ENCODE data around the gene PHF21A. TPM values are rescaled to one million over a fixed set of nuclear protein-coding genes. Genes with fewer than 3 reads are reported as not detected.
A peak's percentile ranks its signal among the peaks of the same experiment; 100 is the strongest.

Gene PHF21A
- total RNA-seq, 1 donor from 2014 or later: 69.3 TPM

DNA sequence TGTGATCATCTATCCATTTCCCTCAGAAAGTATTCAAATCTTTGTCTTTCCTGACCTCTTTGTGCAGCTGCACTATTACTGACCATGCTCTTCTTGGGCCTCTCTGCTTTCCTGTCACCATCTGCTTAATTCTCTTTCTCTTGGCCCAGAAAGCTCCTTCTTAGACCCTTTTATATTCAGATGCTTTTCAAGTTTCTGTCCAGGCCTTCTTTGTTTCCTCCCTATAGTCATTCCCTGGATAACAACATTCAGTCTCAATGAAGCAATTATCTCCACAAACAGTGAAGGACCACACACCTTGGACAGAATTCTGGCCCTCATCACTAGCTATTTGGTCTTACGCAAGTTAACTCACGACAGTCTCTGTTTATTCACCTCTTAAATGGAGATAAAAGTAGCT lies 109.1 kb downstream of the PHF21A start:
- Mint-ChIP-seq H3K4me3 (ENCODE audit: unreplicated experiment) (no peak overlapping the region), H3K36me3 (ENCODE audit: low read depth, unreplicated experiment) (no peaks in the 10 kb centered on the region), H3K9me3 (ENCODE audit: unreplicated experiment) (no peaks in the 10 kb centered on the region), H3K4me1 (ENCODE audit: low read depth, unreplicated experiment) (no peaks in the 10 kb centered on the region), H3K27ac (ENCODE audit: unreplicated experiment) (no peak overlapping the region), H3K27me3 (ENCODE audit: low read depth, unreplicated experiment) (no peaks in the 10 kb centered on the region)
- no peak for FAIRE-seq
- TF ChIP-seq, protein P1, sequence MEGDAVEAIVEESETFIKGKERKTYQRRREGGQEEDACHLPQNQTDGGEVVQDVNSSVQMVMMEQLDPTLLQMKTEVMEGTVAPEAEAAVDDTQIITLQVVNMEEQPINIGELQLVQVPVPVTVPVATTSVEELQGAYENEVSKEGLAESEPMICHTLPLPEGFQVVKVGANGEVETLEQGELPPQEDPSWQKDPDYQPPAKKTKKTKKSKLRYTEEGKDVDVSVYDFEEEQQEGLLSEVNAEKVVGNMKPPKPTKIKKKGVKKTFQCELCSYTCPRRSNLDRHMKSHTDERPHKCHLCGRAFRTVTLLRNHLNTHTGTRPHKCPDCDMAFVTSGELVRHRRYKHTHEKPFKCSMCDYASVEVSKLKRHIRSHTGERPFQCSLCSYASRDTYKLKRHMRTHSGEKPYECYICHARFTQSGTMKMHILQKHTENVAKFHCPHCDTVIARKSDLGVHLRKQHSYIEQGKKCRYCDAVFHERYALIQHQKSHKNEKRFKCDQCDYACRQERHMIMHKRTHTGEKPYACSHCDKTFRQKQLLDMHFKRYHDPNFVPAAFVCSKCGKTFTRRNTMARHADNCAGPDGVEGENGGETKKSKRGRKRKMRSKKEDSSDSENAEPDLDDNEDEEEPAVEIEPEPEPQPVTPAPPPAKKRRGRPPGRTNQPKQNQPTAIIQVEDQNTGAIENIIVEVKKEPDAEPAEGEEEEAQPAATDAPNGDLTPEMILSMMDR (IDR thresholded peaks at IDR 0.05; ENCODE audit: insufficient read depth, low read depth, low read length): no peak
- no peak for TF ChIP-seq EZH2 (IDR thresholded peaks at IDR 0.05; ENCODE audit: insufficient read depth, low read length)
- Histone ChIP-seq H3K36me3 (ENCODE audit: insufficient read depth, low read length) (no peaks in the 10 kb centered on the region), H3K4me1 (ENCODE audit: insufficient read depth, low read length) (no peaks in the 10 kb centered on the region), H3K4me3 (ENCODE audit: insufficient read depth, low read depth, low read length) (no peak overlapping the region), H4K20me1 (ENCODE audit: insufficient read depth, low read length) (peaks cover 36% of the 10 kb centered on the region), H3K27me3 (ENCODE audit: insufficient read depth, low read length) (no peaks in the 10 kb centered on the region), H3K79me2 (ENCODE audit: insufficient read depth, low read length) (no peaks in the 10 kb centered on the region), H2AFZ (ENCODE audit: low read depth, low read length) (no peak overlapping the region), H3K4me2 (ENCODE audit: low read length) (no peak overlapping the region), H3K27ac (ENCODE audit: low read depth, low read length) (no peak overlapping the region), H3K9me3 (ENCODE audit: insufficient read depth, low read depth, low read length) (no peaks in the 10 kb centered on the region), H3K9ac (ENCODE audit: low read length) (no peak overlapping the region)
- no peak for DNase-seq (ENCODE audit: low read depth)

DNA sequence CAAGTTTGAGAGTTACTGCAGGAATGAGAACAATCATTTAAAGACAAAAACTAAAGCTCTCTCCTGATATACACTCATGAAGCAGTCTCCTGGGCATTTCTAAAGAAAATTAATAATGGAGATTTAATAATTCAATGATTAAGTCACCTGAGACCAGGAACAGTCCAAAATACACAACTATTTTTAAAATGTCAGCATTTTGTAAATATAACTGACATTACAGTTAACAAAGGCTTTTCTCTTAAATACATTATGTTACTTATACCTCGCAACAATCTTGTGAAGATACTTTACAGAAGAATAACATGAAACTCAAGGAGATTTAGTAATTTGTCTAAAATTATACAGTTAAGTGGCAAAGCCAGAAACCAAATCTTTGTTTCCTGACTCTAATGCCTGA lies 111.2 kb downstream of the PHF21A start:
- H3K36me3 Mint-ChIP-seq (ENCODE audit: low read depth, unreplicated experiment): no peaks in the 10 kb centered on the region
- no peak for FAIRE-seq
- no peak overlapping the region for H3K4me2 ChIP-seq (ENCODE audit: low read length)

DNA sequence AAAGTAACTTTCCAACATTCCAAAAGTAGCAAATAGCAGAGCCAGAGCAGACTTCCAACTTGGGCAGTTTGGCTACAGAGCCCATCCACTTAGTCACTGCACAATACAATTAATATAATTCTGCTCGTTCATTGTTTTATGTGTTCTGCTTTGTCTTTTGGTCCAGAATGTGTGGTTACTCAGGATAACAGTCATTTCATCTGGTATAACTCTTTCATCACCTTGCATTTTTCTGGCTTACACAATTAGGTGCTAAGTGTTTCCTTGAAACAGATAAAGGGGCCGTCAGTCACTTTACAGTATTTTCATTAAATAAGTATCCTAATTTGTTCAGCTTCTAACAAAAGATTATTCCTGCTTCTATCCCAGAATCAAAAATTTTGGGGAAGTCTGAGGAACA lies 111.6 kb downstream of the PHF21A start:
- Histone ChIP-seq H3K27ac (ENCODE audit: low read depth, low read length) (no peak overlapping the region), H3K27me3 (ENCODE audit: insufficient read depth, low read length) (no peaks in the 10 kb centered on the region), H3K4me2 (ENCODE audit: low read length) (no peak overlapping the region), H3K36me3 (ENCODE audit: insufficient read depth, low read length) (no peaks in the 10 kb centered on the region), H3K79me2 (ENCODE audit: insufficient read depth, low read length) (no peaks in the 10 kb centered on the region), H2AFZ (ENCODE audit: low read depth, low read length) (no peak overlapping the region), H3K4me3 (ENCODE audit: insufficient read depth, low read depth, low read length) (no peak overlapping the region), H3K4me1 (ENCODE audit: insufficient read depth, low read length) (no peaks in the 10 kb centered on the region), H3K9ac (ENCODE audit: low read length) (no peak overlapping the region), H4K20me1 (ENCODE audit: insufficient read depth, low read length) (peaks cover 33% of the 10 kb centered on the region), H3K9me3 (ENCODE audit: insufficient read depth, low read depth, low read length) (no peaks in the 10 kb centered on the region)
- TF ChIP-seq, protein P1 (IDR thresholded peaks at IDR 0.05; ENCODE audit: insufficient read depth, low read depth, low read length): no peak
- TF ChIP-seq EZH2 (IDR thresholded peaks at IDR 0.05; ENCODE audit: insufficient read depth, low read length): no peak
- Mint-ChIP-seq H3K4me3 (ENCODE audit: unreplicated experiment) (no peak overlapping the region), H3K27me3 (ENCODE audit: low read depth, unreplicated experiment) (no peaks in the 10 kb centered on the region), H3K27ac (ENCODE audit: unreplicated experiment) (no peak overlapping the region), H3K36me3 (ENCODE audit: low read depth, unreplicated experiment) (no peaks in the 10 kb centered on the region), H3K4me1 (ENCODE audit: low read depth, unreplicated experiment) (peaks cover 2% of the 10 kb centered on the region), H3K9me3 (ENCODE audit: unreplicated experiment) (no peaks in the 10 kb centered on the region)
- DNase-seq (ENCODE audit: low read depth): peak; percentile 23
- no peak for FAIRE-seq

More for the DNA sequence above, 111.2 kb downstream of the PHF21A start:
- TF ChIP-seq, protein P1 (IDR thresholded peaks at IDR 0.05; ENCODE audit: insufficient read depth, low read depth, low read length): no peak
- no peak for TF ChIP-seq EZH2 (IDR thresholded peaks at IDR 0.05; ENCODE audit: insufficient read depth, low read length)
- no peak overlapping the region for H3K4me3 Mint-ChIP-seq (ENCODE audit: unreplicated experiment)
- no peak overlapping the region for H3K27ac ChIP-seq (ENCODE audit: low read depth, low read length)
- H3K36me3 ChIP-seq (ENCODE audit: insufficient read depth, low read length): no peaks in the 10 kb centered on the region
- no peaks in the 10 kb centered on the region for H3K79me2 ChIP-seq (ENCODE audit: insufficient read depth, low read length)
- H3K27me3 Mint-ChIP-seq (ENCODE audit: low read depth, unreplicated experiment): no peaks in the 10 kb centered on the region
- H4K20me1 ChIP-seq (ENCODE audit: insufficient read depth, low read length): peaks cover 33% of the 10 kb centered on the region
- no peaks in the 10 kb centered on the region for H3K4me1 ChIP-seq (ENCODE audit: insufficient read depth, low read length)
- H3K27me3 ChIP-seq (ENCODE audit: insufficient read depth, low read length): no peaks in the 10 kb centered on the region
- H3K9me3 Mint-ChIP-seq (ENCODE audit: unreplicated experiment): no peaks in the 10 kb centered on the region
- H3K4me1 Mint-ChIP-seq (ENCODE audit: low read depth, unreplicated experiment): peaks cover 2% of the 10 kb centered on the region
- H3K4me3 ChIP-seq (ENCODE audit: insufficient read depth, low read depth, low read length): no peak overlapping the region
- no peak overlapping the region for H3K9ac ChIP-seq (ENCODE audit: low read length)
- DNase-seq (ENCODE audit: low read depth): no peak
- no peak overlapping the region for H3K27ac Mint-ChIP-seq (ENCODE audit: unreplicated experiment)
- H2AFZ ChIP-seq (ENCODE audit: low read depth, low read length): no peak overlapping the region
- no peaks in the 10 kb centered on the region for H3K9me3 ChIP-seq (ENCODE audit: insufficient read depth, low read depth, low read length)

Measured in astrocyte (in vitro differentiated cells and primary cell).